ENCODE results near the gene DIP2C. TPM values are rescaled to one million over a fixed set of nuclear protein-coding genes. Genes with fewer than 3 reads are reported as not detected.
A peak's percentile ranks its signal among the peaks of the same experiment; 100 is the strongest.

Gene DIP2C
- total and polyA plus RNA-seq, 8 donors = 2.4 to 40.1 (median 21.0) TPM

DNA sequence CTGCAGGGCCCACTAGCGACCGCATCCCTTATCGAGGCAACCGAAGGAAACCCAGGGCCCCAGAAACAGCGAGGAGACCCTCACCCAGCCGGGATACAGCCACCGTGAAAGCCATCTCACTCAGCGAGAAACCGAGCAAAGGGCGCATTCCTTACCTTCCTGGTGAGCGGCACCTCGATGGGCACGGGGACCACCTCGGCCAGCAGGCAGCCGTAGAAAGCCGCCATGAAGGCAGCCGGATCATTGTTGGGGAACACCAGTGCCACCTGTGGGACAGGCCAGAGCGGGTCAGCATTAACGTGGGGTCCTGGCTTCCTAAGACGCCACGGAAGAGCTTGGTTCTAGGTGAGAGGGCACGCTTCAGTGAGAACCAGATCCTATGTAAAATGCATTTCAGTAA is 290.5 kb downstream of the DIP2C start:
- Histone ChIP-seq H3K36me3 (peaks cover 0 to 18% (median 7%) of the 10 kb centered on the region in 4 donors), H3K27ac (no peak overlapping the region), H3K4me1 (peaks cover 0 to 19% (median 7%) of the 10 kb centered on the region in 4 donors), H3K27me3 (no peaks in the 10 kb centered on the region), H3K9me3 (no peaks in the 10 kb centered on the region), H3K4me3 (no peak overlapping the region)
- intact Hi-C loops (cut with DNase I; ENCODE audit: low total_unique reads) = no loop called here
- no peak for DNase-seq
- TF ChIP-seq POLR2AphosphoS5 (IDR thresholded peaks at IDR 0.05) (no peak), EP300 (IDR thresholded peaks at IDR 0.05) (no peak), POLR2A (IDR thresholded peaks at IDR 0.05) (no peak)
- TF ChIP-seq, protein P1, sequence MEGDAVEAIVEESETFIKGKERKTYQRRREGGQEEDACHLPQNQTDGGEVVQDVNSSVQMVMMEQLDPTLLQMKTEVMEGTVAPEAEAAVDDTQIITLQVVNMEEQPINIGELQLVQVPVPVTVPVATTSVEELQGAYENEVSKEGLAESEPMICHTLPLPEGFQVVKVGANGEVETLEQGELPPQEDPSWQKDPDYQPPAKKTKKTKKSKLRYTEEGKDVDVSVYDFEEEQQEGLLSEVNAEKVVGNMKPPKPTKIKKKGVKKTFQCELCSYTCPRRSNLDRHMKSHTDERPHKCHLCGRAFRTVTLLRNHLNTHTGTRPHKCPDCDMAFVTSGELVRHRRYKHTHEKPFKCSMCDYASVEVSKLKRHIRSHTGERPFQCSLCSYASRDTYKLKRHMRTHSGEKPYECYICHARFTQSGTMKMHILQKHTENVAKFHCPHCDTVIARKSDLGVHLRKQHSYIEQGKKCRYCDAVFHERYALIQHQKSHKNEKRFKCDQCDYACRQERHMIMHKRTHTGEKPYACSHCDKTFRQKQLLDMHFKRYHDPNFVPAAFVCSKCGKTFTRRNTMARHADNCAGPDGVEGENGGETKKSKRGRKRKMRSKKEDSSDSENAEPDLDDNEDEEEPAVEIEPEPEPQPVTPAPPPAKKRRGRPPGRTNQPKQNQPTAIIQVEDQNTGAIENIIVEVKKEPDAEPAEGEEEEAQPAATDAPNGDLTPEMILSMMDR (IDR thresholded peaks at IDR 0.05) = no peak
- WGBS, 5 donors = 87 to 92% (median 91%) methylated on average over 20 to 22 of the region's 22 CpGs

DNA sequence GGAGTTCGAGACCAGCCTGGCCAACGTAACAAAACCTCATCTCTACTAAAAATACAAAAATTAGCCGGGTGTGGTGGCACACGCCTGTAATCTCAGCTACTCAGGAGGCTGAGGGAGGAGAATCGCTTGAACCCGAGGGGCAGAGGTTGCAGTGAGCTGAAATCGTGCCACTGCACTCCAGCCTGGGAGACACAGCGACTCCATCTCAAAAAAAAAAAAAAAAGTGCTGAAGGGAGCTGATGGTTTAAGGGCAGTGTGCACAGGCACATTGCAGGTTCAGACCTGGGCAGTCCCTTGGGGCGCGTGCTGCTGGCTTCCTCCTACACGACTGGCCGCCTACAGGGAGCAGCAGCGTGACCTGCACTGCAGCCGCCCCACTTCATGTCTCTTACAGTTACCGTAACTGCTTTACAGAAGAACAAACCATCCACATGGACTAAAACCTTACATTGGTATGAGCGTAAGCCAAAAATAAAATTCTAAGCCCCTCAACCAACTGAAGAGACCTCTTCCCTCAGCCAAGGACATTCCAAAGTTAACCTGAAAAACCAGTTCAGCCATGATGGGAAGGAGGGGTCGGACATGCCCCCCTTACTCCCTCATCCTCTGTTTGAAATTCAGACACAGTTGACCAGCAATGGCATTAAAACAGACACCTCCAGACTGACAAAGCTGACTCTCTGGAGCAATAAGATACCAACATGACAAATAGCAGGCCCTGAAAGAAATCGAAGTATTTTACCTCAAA is 292.0 kb downstream of the DIP2C start:
- Histone ChIP-seq H3K27me3 (no peaks in the 10 kb centered on the region), H3K4me1 (peaks cover 0 to 19% (median 7%) of the 10 kb centered on the region in 4 donors), H3K4me3 (no peak overlapping the region), H3K9me3 (no peaks in the 10 kb centered on the region), H3K27ac (no peak overlapping the region), H3K36me3 (peaks cover 0 to 18% (median 7%) of the 10 kb centered on the region in 4 donors)
- intact Hi-C loops (cut with DNase I; ENCODE audit: low total_unique reads) = no loop called here
- no peak for TF ChIP-seq POLR2A (IDR thresholded peaks at IDR 0.05)
- TF ChIP-seq, protein P1 (IDR thresholded peaks at IDR 0.05) = no peak
- TF ChIP-seq POLR2AphosphoS5 (IDR thresholded peaks at IDR 0.05) = no peak
- no peak for TF ChIP-seq EP300 (IDR thresholded peaks at IDR 0.05)
- 86 to 95% (median 92%) methylated on average over 18 of the region's 18 CpGs for WGBS, 5 donors
- DNase-seq = no peak

DNA sequence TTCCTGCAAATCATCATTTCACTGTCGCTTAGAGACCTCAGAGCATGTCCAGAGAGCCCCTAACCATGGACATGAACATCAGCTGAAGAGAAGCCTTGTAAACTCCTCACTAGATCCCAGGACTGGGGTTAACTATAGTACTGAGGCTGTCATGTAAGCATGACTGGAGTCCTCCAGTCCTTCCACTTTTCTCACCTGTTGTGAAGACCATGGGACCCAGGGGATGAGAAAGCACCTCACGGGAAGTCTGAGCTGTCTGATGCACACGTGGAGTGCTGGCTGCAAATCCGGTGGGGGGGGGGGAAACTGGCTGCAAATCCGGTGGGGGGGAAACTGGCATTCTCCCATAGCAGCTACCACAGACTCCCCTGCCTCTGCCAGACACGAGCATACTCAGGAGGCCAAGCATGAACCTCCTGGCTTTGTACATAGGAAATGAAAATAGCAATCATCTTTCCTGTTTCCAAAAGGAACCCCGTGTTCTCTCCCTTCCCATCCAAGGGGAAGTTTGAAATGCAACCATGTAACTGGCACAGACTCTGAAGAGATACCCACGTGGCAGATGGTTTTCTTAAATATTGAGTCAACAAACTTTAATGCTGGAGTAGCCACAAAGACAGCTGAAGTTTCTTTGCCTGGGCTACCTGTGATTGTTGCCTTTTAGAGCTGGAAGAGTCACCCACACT is 292.8 kb downstream of the DIP2C start:
- TF ChIP-seq, protein P1 (IDR thresholded peaks at IDR 0.05) = no peak
- no peak for TF ChIP-seq POLR2AphosphoS5 (IDR thresholded peaks at IDR 0.05)
- TF ChIP-seq EP300 (IDR thresholded peaks at IDR 0.05) = no peak
- no peak for TF ChIP-seq POLR2A (IDR thresholded peaks at IDR 0.05)
- intact Hi-C loops (cut with DNase I; ENCODE audit: low total_unique reads) = no loop called here
- H3K27ac ChIP-seq = peak overlapping the region in 1 of 5 donors; percentile 75
- DNase-seq = no peak
- no peak overlapping the region for H3K4me3 ChIP-seq
- H3K9me3 ChIP-seq = no peaks in the 10 kb centered on the region
- H3K36me3 ChIP-seq = peaks cover 0 to 18% (median 7%) of the 10 kb centered on the region in 4 donors
- H3K27me3 ChIP-seq = no peaks in the 10 kb centered on the region
- 53 to 67% (median 61%) methylated on average over 3 to 8 of the region's 8 CpGs for WGBS, 5 donors
- H3K4me1 ChIP-seq = peaks cover 0 to 19% (median 7%) of the 10 kb centered on the region in 4 donors

DNA sequence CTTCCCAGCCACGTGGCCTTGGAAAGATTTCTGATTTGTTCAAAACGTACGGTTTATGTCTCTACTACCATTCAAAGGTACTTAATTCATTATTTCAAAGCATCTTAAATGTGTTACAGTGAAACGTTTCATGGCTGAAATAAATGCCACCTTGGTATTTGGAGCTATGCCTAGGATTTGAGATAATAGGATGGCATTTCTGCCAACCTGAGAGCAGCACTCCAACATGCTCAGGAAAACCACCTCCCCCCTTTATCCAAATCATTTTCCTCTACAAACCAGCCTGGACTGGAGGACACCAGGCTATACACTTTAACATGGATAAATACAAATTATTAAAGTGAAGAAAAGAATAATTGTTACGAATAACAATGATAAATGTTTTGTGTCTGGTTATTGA is 293.4 kb downstream of the DIP2C start:
- TF ChIP-seq POLR2AphosphoS5 (IDR thresholded peaks at IDR 0.05) (no peak), EP300 (IDR thresholded peaks at IDR 0.05) (no peak), POLR2A (IDR thresholded peaks at IDR 0.05) (no peak)
- TF ChIP-seq, protein P1 (IDR thresholded peaks at IDR 0.05) = no peak
- intact Hi-C loops (cut with DNase I; ENCODE audit: low total_unique reads) = no loop called here
- no peaks in the 10 kb centered on the region for H3K27me3 ChIP-seq
- H3K4me1 ChIP-seq = peaks cover 0 to 19% (median 7%) of the 10 kb centered on the region in 4 donors
- H3K4me3 ChIP-seq = no peak overlapping the region
- H3K9me3 ChIP-seq = no peaks in the 10 kb centered on the region
- WGBS, 5 donors = 50 to 73% (median 63%) methylated on average over 5 of the region's 5 CpGs
- H3K27ac ChIP-seq = peak overlapping the region in 1 of 5 donors; percentile 75
- H3K36me3 ChIP-seq = peaks cover 0 to 18% (median 7%) of the 10 kb centered on the region in 4 donors
- DNase-seq = no peak

All from stomach (tissue), 9 donors.